Esophagus muscularis mucosa (tissue), 3 donors: ENCODE results near the gene TNFRSF14.

ENCODE experiments used
- CTCF ChIP-seq, 3 experiments: fragments of 200-600 bp in 2 of 3; fragments of 450-650 bp in 1 of 3; sonication (generic) in 2 of 3; IDR thresholded peaks; one replicate each; pipeline ENCODE4 v1.5.1; 2017 to 2019; ENCODE audit warnings: antibody characterized with exemption in 3 of 3, mild to moderate bottlenecking in 2 of 3, moderate library complexity in 1 of 3
- POLR2A ChIP-seq: fragments of 450-650 bp; IDR thresholded peaks from one replicate; pipeline ENCODE4 v1.6.1; 2017; ENCODE audit warnings: antibody characterized with exemption, moderate library complexity, mild to moderate bottlenecking, low read depth

- TF ChIP-seq CTCF (IDR thresholded peaks at IDR 0.05) (no peak), POLR2A (no peak)
Observed at GRCh38 chr1:2508751-2509150, 47.4 kb upstream of the TNFRSF14 start.
